22Rv1 (cell line): ENCODE data around the gene ZNF821.

Source experiments
- CTCF ChIP-seq: fragments of 450-650 bp; IDR thresholded peaks from 2 replicates; pipeline ENCODE4 v1.5.1; 2017; ENCODE audit warnings: mild to moderate bottlenecking
- ZFX ChIP-seq: fragments of 450-650 bp; IDR thresholded peaks from 2 replicates; pipeline ENCODE4 v1.6.1; 2017; ENCODE audit warnings: antibody characterized with exemption, borderline replicate concordance

- TF ChIP-seq CTCF (no peak), ZFX (no peak)
These were observed 36.9 kb downstream of the ZNF821 start for GRCh38 chr16:71847096-71847495.
